IMR-90 (cell line): ENCODE data around the gene CLCNKA. TPM values are rescaled to one million over a fixed set of nuclear protein-coding genes. Genes with fewer than 3 reads are reported as not detected.
A peak's percentile ranks its signal among the peaks of the same experiment; 100 is the strongest.

Experiments
- ATAC-seq: fragments of 200-7000 bp; cut with Tn5 transposase; 2 replicates; pipeline ENCODE4 v1.9.1; 2020; ENCODE audit warnings: low read depth, mild to moderate bottlenecking, moderate library complexity
- BruUV-seq: library from RNA; stranded (reverse); fragments of 400-500 nt; replicated peaks from 2 replicates; lab custom pipeline; 2021; lab: Mats Ljungman, UMichigan
- CTCF ChIA-PET: fragments of 300-600 bp; formaldehyde crosslinking; extraction: SDS; loops from one replicate; lab custom pipeline; 2021; ENCODE audit warnings: antibody characterized with exemption; lab: Yijun Ruan, JAX
- POLR2A ChIA-PET: fragments of 300-600 bp; sonication (Branson Sonifier 250); formaldehyde crosslinking; loops from one replicate; lab custom pipeline; 2022; ENCODE audit warnings: antibody characterized with exemption; ENCODE audit not compliant: unreplicated experiment; lab: Charles Lee
- DNase-seq: peaks from one replicate; pipeline ENCODE4 v3.0.0; 2013
- H2AFZ ChIP-seq: replicated peaks from 2 replicates; pipeline ENCODE3; 2013; ENCODE audit warnings: low read length, mild to moderate bottlenecking; ENCODE audit not compliant: poor library complexity
- H2AK5ac ChIP-seq: 2 replicates; pipeline ENCODE4 v1.6.1; 2013; ENCODE audit warnings: low read depth, low read length, inconsistent platforms
- H2AK9ac ChIP-seq: replicated peaks from 2 replicates; pipeline ENCODE3; 2013; ENCODE audit warnings: mild to moderate bottlenecking, low read depth, low read length, moderate library complexity; ENCODE audit not compliant: poor library complexity
- H2BK120ac ChIP-seq: 2 replicates; pipeline ENCODE4 v1.6.1; 2013; ENCODE audit warnings: low read depth, low read length, inconsistent platforms
- H2BK15ac ChIP-seq: 3 replicates; pipeline ENCODE4 v1.6.1; 2013; ENCODE audit warnings: low read depth, low read length, inconsistent platforms
- H2BK20ac ChIP-seq: 2 replicates; pipeline ENCODE4 v1.6.1; 2013; ENCODE audit warnings: low read depth, mild to moderate bottlenecking, inconsistent platforms, low read length, moderate library complexity
- H2BK5ac ChIP-seq: 2 replicates; pipeline ENCODE4 v1.6.1; 2013; ENCODE audit warnings: mild to moderate bottlenecking, low read depth, low read length, inconsistent platforms; ENCODE audit not compliant: poor library complexity, severe bottlenecking
- H3K14ac ChIP-seq: replicated peaks from 2 replicates; pipeline ENCODE4 v1.6.1; 2013; ENCODE audit warnings: low read depth, low read length, inconsistent platforms
- H3K18ac ChIP-seq: 2 replicates; pipeline ENCODE4 v1.6.1; 2013; ENCODE audit warnings: low read depth, low read length, control low read depth
- H3K23ac ChIP-seq: 2 replicates; pipeline ENCODE4 v1.6.1; 2013; ENCODE audit warnings: low read depth, low read length, inconsistent platforms
- H3K27ac ChIP-seq: 2 replicates; pipeline ENCODE4 v1.5.1; 2013; ENCODE audit warnings: mild to moderate bottlenecking, control low read depth, low read length; ENCODE audit not compliant: insufficient read depth
- H3K27me3 ChIP-seq: 2 replicates; pipeline ENCODE4 v1.6.1; 2013; ENCODE audit warnings: low read length; ENCODE audit not compliant: control insufficient read depth, insufficient read depth
- H3K36me3 ChIP-seq: 2 replicates; pipeline ENCODE4 v1.6.1; 2013; ENCODE audit warnings: low read length, mixed read lengths; ENCODE audit not compliant: control insufficient read depth, insufficient read depth
- H3K4ac ChIP-seq: 2 replicates; pipeline ENCODE4 v1.6.1; 2013; ENCODE audit warnings: low read depth, low read length, inconsistent platforms
- H3K4me1 ChIP-seq: 2 replicates; pipeline ENCODE4 v1.6.1; 2013; ENCODE audit warnings: low read length, mixed read lengths; ENCODE audit not compliant: control insufficient read depth, insufficient read depth
- H3K4me2 ChIP-seq: 2 replicates; pipeline ENCODE4 v1.6.1; 2013; ENCODE audit warnings: low read depth, mild to moderate bottlenecking, control low read depth, low read length, moderate library complexity
- H3K4me3 ChIP-seq: 2 replicates; pipeline ENCODE4 v1.5.1; 2013; ENCODE audit warnings: low read depth, mild to moderate bottlenecking, control low read depth, low read length, moderate library complexity; ENCODE audit not compliant: insufficient read depth
- H3K56ac ChIP-seq: 2 replicates; pipeline ENCODE4 v1.6.1; 2013; ENCODE audit warnings: low read length, inconsistent platforms; ENCODE audit not compliant: insufficient read depth; ENCODE audit errors: extremely low read depth
- H3K79me1 ChIP-seq, 2 experiments: 2 replicates each; pipeline ENCODE4 v1.6.1; 2013; ENCODE audit warnings: low read length in 2 of 2, inconsistent platforms in 1 of 2, low read depth in 1 of 2
- H3K9ac ChIP-seq: 2 replicates; pipeline ENCODE4 v1.6.1; 2013; ENCODE audit warnings: low read depth, low read length, control low read depth
- H3K9me1 ChIP-seq: 2 replicates; pipeline ENCODE4 v1.6.1; 2013; ENCODE audit warnings: low read length, inconsistent platforms; ENCODE audit not compliant: insufficient read depth
- H3K9me3 ChIP-seq: 2 replicates; pipeline ENCODE4 v1.6.1; 2013; ENCODE audit warnings: low read length; ENCODE audit not compliant: control insufficient read depth, insufficient read depth
- H4K20me1 ChIP-seq: 2 replicates; pipeline ENCODE4 v1.6.1; 2013; ENCODE audit warnings: low read length, inconsistent platforms; ENCODE audit not compliant: insufficient read depth
- H4K5ac ChIP-seq: 2 replicates; pipeline ENCODE4 v1.6.1; 2013; ENCODE audit warnings: mild to moderate bottlenecking, low read depth, low read length, control low read depth
- H4K8ac ChIP-seq, 2 experiments: 2 replicates each; pipeline ENCODE4 v1.6.1; 2013; ENCODE audit warnings: low read depth in 2 of 2, low read length in 2 of 2, control low read depth in 1 of 2, inconsistent platforms in 1 of 2
- H4K91ac ChIP-seq: 2 replicates; pipeline ENCODE4 v1.6.1; 2013; ENCODE audit warnings: low read depth, low read length, inconsistent platforms; ENCODE audit not compliant: insufficient read depth
- CEBPB ChIP-seq: IDR thresholded peaks from 2 replicates; pipeline ENCODE4 v1.6.1; 2012; ENCODE audit warnings: low read depth, low read length, improper control_type of control experiment
- CHD1 ChIP-seq: IDR thresholded peaks from 2 replicates; pipeline ENCODE4 v1.6.1; 2012; ENCODE audit warnings: low read depth, low read length, improper control_type of control experiment
- CTCF ChIP-seq: conservative IDR thresholded peaks from 2 replicates; pipeline ENCODE4 v1.5.1; 2012; ENCODE audit warnings: mild to moderate bottlenecking, low read depth, low read length, improper control_type of control experiment
- FOS ChIP-seq: fragments of 150-350 bp; IDR thresholded peaks from 2 replicates; pipeline ENCODE4 v1.6.1; 2016; ENCODE audit warnings: low read depth, low read length
- MAFK ChIP-seq: IDR thresholded peaks from 2 replicates; pipeline ENCODE4 v1.6.1; 2012; ENCODE audit warnings: low read depth, low read length, improper control_type of control experiment
- MAZ ChIP-seq: IDR thresholded peaks from 2 replicates; pipeline ENCODE4 v1.6.1; 2012; ENCODE audit warnings: low read depth, mild to moderate bottlenecking, low read length, improper control_type of control experiment, moderate library complexity, borderline replicate concordance
- MXI1 ChIP-seq: IDR thresholded peaks from 2 replicates; pipeline ENCODE4 v1.6.1; 2012; ENCODE audit warnings: low read depth, mild to moderate bottlenecking, low read length, moderate library complexity, borderline replicate concordance
- NFE2L2 ChIP-seq: fragments of 150-350 bp; IDR thresholded peaks from 2 replicates; pipeline ENCODE4 v1.6.1; 2016; ENCODE audit warnings: low read depth, mild to moderate bottlenecking, low read length
- POLR2A ChIP-seq: IDR thresholded peaks from 2 replicates; pipeline ENCODE4 v1.6.1; 2012; ENCODE audit warnings: mild to moderate bottlenecking, low read depth, low read length
- SMC3 ChIP-seq: fragments of 150-350 bp; IDR thresholded peaks from 2 replicates; pipeline ENCODE4 v1.6.1; 2016; ENCODE audit warnings: low read depth, mild to moderate bottlenecking, antibody characterized with exemption, low read length, moderate library complexity
- WGBS, 2 experiments: methylation state at CpG; one replicate each; pipeline versions ENCODE4 v1.1.5 to v1.1.7; 2013; ENCODE audit warnings: missing lambda C conversion rate in 2 of 2; ENCODE audit not compliant: insufficient read length in 1 of 2; ENCODE audit errors: extremely low coverage in 2 of 2; 5-methylcytosine and 5-hydroxymethylcytosine counted together
- dilution Hi-C: fragments of 300-500 bp; cut with HindIII; formaldehyde crosslinking; loops from one replicate; pipeline ENCODE4 v1.14.3; 2018; ENCODE audit warnings: low sequenced_read_pairs; ENCODE audit not compliant: unreplicated experiment
- in situ Hi-C: fragments of 300-500 bp; cut with MboI; formaldehyde crosslinking; loops from 3 replicates; pipeline ENCODE4 v1.14.3; 2019; ENCODE audit warnings: low sequenced_read_pairs, inconsistent platforms, mixed read lengths
- intact Hi-C: fragments of 100-400 bp; cut with micrococcal nuclease; formaldehyde crosslinking; loops from 2 replicates; pipeline ENCODE4 v1.10.0; 2022
- polyA plus RNA-seq, 3 experiments: library from polyadenylated mRNA; depleted of rRNA; stranded (reverse); fragments of >200 nt; gene quantifications; 2 replicates each; pipeline ENCODE4 v1.2.3, GENCODE V29; 2012; ENCODE audit warnings: low replicate concordance in 1 of 3
- total RNA-seq: library from RNA; depleted of rRNA; stranded (reverse); fragments of >200 nt; gene quantifications from 2 replicates; pipeline ENCODE4 v1.2.3, GENCODE V29; 2012
- TF ChIP-seq, protein P1 (sequence below): fragments of 150-350 bp; IDR thresholded peaks from 2 replicates; pipeline ENCODE4 v1.6.1; 2016; ENCODE audit warnings: low read depth, mild to moderate bottlenecking, low read length, moderate library complexity, borderline replicate concordance
- TF ChIP-seq, protein P2 (sequence below): fragments of 150-350 bp; IDR thresholded peaks from 2 replicates; pipeline ENCODE4 v1.6.1; 2017; ENCODE audit warnings: mild to moderate bottlenecking, antibody characterized with exemption, low read length, low read depth

The CLCNKA gene
- total and polyA plus RNA-seq, 2 of the 4 experiments (the other 2 are of a cell fraction), result 0.05 TPM; not detected in 1

DNA sequence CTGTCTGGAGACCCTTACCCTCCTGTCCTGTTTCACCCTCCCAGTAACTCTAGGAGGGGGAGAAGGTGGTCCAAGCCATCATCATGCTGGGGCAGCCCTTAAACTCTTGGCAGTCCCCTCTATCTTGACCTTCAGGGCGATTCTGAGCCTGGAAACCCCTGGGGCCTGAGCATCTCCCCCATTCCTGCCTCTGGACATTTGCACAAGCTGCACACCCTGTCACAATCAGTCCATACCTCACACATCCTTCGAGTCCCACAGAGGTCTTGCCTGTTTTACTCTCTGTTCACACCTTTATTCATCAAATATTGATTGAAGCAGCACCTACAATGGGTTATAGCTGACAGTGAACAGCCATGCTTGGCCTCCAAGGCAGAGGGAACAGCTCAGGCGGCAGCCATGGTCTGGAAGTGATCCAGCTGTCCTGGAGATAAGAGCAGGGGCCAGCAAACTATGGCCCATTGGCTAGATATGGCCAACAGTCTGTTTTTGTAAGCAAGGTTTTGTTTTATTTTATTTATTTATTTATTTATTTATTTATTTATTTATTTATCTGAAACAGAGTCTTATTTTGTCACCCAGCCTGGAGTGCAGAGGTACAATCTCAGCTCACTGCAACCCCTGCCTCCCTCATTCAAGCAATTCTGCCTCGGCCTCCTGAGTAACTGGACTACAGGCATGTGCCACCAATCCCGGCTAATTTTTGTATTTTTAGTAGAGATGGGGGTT lies 58.8 kb downstream of the CLCNKA start (continued):
- TF ChIP-seq NFE2L2, result no peak

GRCh38 chr1:16081636-16082035 lies 59.8 kb downstream of the CLCNKA start:
- WGBS, 2 experiments, result 80% methylated on average over 2 of the region's 9 CpGs; no CpG with 5 or more reads in 1 of the 2 experiments
- Histone ChIP-seq H3K4ac (peak overlapping the region; percentile 30; the same call in 1 of the 2 replicates), H2AK5ac (peak overlapping the region; percentile 90; the same call in 1 of the 2 replicates), H3K36me3 (no peaks in the 10 kb centered on the region), H3K9me1 (no peaks in the 10 kb centered on the region; the same call in 1 of the 2 replicates), H3K79me1 (no peaks in the 10 kb centered on the region; a peak in 1 of 4 replicates), H3K9ac (no peak overlapping the region), H3K4me2 (no peak overlapping the region), H3K9me3 (no peaks in the 10 kb centered on the region), H4K8ac (no peak overlapping the region), H2BK120ac (peak overlapping the region; percentile 28; the same call in 1 of the 2 replicates), H3K27ac (no peak overlapping the region), H3K23ac (no peak overlapping the region), H2AK9ac (peak overlapping the region; percentile 77), H4K5ac (no peak overlapping the region), H3K18ac (no peak overlapping the region), H3K4me1 (peaks cover 5% of the 10 kb centered on the region), H4K20me1 (no peaks in the 10 kb centered on the region), H2BK5ac (no peak overlapping the region), H3K56ac (no peak overlapping the region), H3K14ac (no peak overlapping the region), H2BK15ac (peak overlapping the region; percentile 47; the same call in 1 of the 3 replicates), H3K27me3 (no peaks in the 10 kb centered on the region), H2AFZ (no peak overlapping the region), H2BK20ac (no peak overlapping the region), H3K4me3 (no peak overlapping the region), H4K91ac (no peak overlapping the region; the same call in 1 of the 2 replicates)
- DNase-seq (no peak), ATAC-seq (no peak)
- dilution Hi-C loops, result no loop called here
- ChIA-PET POLR2A (interaction anchor here (1.9 kb wide), 1 partner anchor 100 kb away, joined by 6 read pairs; no protein-coding TSS in a partner anchor), CTCF (interaction anchor here (0.6 to 3.0 kb wide), 12 partner anchors 8 to 281 kb away, joined by 3 to 15 read pairs (median 4); partner anchors contain the start of gene FAM131C)
- in situ Hi-C loops, result loop anchor here (5.0 kb wide), 1 partner anchor 281 kb away; no protein-coding TSS in a partner anchor
- BruUV-seq, result no TSS peak
- intact Hi-C loops, result loop anchor here (1.0 kb wide), 1 partner anchor 73 kb away; no protein-coding TSS in a partner anchor
- TF ChIP-seq MXI1 (no peak), POLR2A (no peak), SMC3 (no peak), MAFK (no peak), FOS (no peak), MAZ (no peak), CEBPB (no peak), CTCF (no peak), CHD1 (no peak)
- TF ChIP-seq, protein P1, sequence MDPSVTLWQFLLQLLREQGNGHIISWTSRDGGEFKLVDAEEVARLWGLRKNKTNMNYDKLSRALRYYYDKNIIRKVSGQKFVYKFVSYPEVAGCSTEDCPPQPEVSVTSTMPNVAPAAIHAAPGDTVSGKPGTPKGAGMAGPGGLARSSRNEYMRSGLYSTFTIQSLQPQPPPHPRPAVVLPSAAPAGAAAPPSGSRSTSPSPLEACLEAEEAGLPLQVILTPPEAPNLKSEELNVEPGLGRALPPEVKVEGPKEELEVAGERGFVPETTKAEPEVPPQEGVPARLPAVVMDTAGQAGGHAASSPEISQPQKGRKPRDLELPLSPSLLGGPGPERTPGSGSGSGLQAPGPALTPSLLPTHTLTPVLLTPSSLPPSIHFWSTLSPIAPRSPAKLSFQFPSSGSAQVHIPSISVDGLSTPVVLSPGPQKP, result no peak
- TF ChIP-seq, protein P2, sequence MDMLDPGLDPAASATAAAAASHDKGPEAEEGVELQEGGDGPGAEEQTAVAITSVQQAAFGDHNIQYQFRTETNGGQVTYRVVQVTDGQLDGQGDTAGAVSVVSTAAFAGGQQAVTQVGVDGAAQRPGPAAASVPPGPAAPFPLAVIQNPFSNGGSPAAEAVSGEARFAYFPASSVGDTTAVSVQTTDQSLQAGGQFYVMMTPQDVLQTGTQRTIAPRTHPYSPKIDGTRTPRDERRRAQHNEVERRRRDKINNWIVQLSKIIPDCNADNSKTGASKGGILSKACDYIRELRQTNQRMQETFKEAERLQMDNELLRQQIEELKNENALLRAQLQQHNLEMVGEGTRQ, result no peak
